ENCODE results near the gene RNMT. TPM values are rescaled to one million over a fixed set of nuclear protein-coding genes. Genes with fewer than 3 reads are reported as not detected.

Gene RNMT
- total RNA-seq, 6 experiments from 2014 or later = 26.8 to 32.1 (median 27.4) TPM

GRCh38 chr18:13801260-13801601 is 74.8 kb downstream of the RNMT start:
- peaks cover 5% of the 10 kb centered on the region; the same call in 1 of the 2 replicates for H3K4me1 Mint-ChIP-seq (ENCODE audit: low read depth)
- peak overlapping the region; percentile 67 for H3K4me3 Mint-ChIP-seq
- peaks cover 23% of the 10 kb centered on the region for H3K27me3 Mint-ChIP-seq (ENCODE audit: insufficient read depth)
- no peaks in the 10 kb centered on the region for H3K9me3 Mint-ChIP-seq
- DNase-seq = no peak
- TF ChIP-seq CTCF (IDR thresholded peaks at IDR 0.05) = no peak
- no peak overlapping the region for H3K27ac Mint-ChIP-seq
- H3K36me3 Mint-ChIP-seq (ENCODE audit: low read depth) = no peaks in the 10 kb centered on the region

- H3K27ac Mint-ChIP-seq = no peak overlapping the region
- DNase-seq = no peak
- H3K4me3 Mint-ChIP-seq = no peak overlapping the region
- H3K9me3 Mint-ChIP-seq = no peaks in the 10 kb centered on the region
- no peak for TF ChIP-seq CTCF (IDR thresholded peaks at IDR 0.05)
- H3K4me1 Mint-ChIP-seq (ENCODE audit: low read depth) = peaks cover 5% of the 10 kb centered on the region; the same call in 1 of the 2 replicates
- no peaks in the 10 kb centered on the region for H3K36me3 Mint-ChIP-seq (ENCODE audit: low read depth)
- H3K27me3 Mint-ChIP-seq (ENCODE audit: insufficient read depth) = peaks cover 16% of the 10 kb centered on the region
Measured at GRCh38 chr18:13804305-13804704, 77.8 kb downstream of the RNMT start.

- DNase-seq = no peak
- Mint-ChIP-seq H3K36me3 (ENCODE audit: low read depth) (no peaks in the 10 kb centered on the region), H3K27me3 (ENCODE audit: insufficient read depth) (peaks cover 7% of the 10 kb centered on the region), H3K4me1 (ENCODE audit: low read depth) (peaks cover 4% of the 10 kb centered on the region; the same call in 1 of the 2 replicates), H3K9me3 (no peaks in the 10 kb centered on the region), H3K27ac (no peak overlapping the region), H3K4me3 (no peak overlapping the region)
- TF ChIP-seq CTCF (IDR thresholded peaks at IDR 0.05) = no peak
Measured at GRCh38 chr18:13808294-13809042, 82.0 kb downstream of the RNMT start.

- Mint-ChIP-seq H3K4me3 (no peak overlapping the region), H3K27ac (no peak overlapping the region), H3K9me3 (no peaks in the 10 kb centered on the region), H3K4me1 (ENCODE audit: low read depth) (peaks cover 5% of the 10 kb centered on the region; the same call in 1 of the 2 replicates), H3K27me3 (ENCODE audit: insufficient read depth) (peaks cover 5% of the 10 kb centered on the region; the same call in 1 of the 2 replicates), H3K36me3 (ENCODE audit: low read depth) (no peaks in the 10 kb centered on the region)
- DNase-seq = no peak
- TF ChIP-seq CTCF (IDR thresholded peaks at IDR 0.05) = no peak
Measured at GRCh38 chr18:13809043-13809430, 82.6 kb downstream of the RNMT start.

- Mint-ChIP-seq H3K4me3 (no peak overlapping the region), H3K27ac (no peak overlapping the region), H3K36me3 (ENCODE audit: low read depth) (no peaks in the 10 kb centered on the region), H3K27me3 (ENCODE audit: insufficient read depth) (peaks cover 5% of the 10 kb centered on the region; the same call in 1 of the 2 replicates), H3K9me3 (no peaks in the 10 kb centered on the region), H3K4me1 (ENCODE audit: low read depth) (peaks cover 5% of the 10 kb centered on the region; the same call in 1 of the 2 replicates)
- no peak for TF ChIP-seq CTCF (IDR thresholded peaks at IDR 0.05)
- DNase-seq = no peak
Measured at GRCh38 chr18:13809531-13810255, 83.2 kb downstream of the RNMT start.

Data from HFFc6 (cell line).